CD4-positive, alpha-beta T cell (primary cell): ENCODE results near the gene NUDT13. TPM values are rescaled to one million over a fixed set of nuclear protein-coding genes. Genes with fewer than 3 reads are reported as not detected.

Experiments used
- ATAC-seq: fragments of 200-7000 bp; cut with Tn5 transposase; one replicate; pipeline ENCODE4 v1.10.0; 2022; ENCODE audit warnings: mild to moderate bottlenecking; ENCODE audit not compliant: poor library complexity
- CTCF ChIA-PET: fragments of 350-600 bp; sonication (Branson Sonifier 250); formaldehyde crosslinking; loops from one replicate; lab custom pipeline; 2021; ENCODE audit warnings: antibody characterized with exemption, inconsistent platforms; lab: Charles Lee
- POLR2A ChIA-PET: fragments of 350-600 bp; sonication (Branson Sonifier 250); formaldehyde crosslinking; loops from one replicate; lab custom pipeline; 2021; ENCODE audit warnings: antibody characterized with exemption, inconsistent platforms; lab: Charles Lee
- DNase-seq, 14 experiments: peaks; one replicate each; pipeline ENCODE4 v3.0.0-alpha.2; 2013 to 2020; ENCODE audit warnings: mixed read lengths in 2 of 14
- H3K27ac ChIP-seq, 2 donors: one replicate each; pipeline versions ENCODE4 v1.5.1 to v1.7.0; 2013; ENCODE audit warnings: low read length in 2 of 2, low read depth in 1 of 2, mild to moderate bottlenecking in 1 of 2
- H3K27me3 ChIP-seq, 2 experiments: 1 replicate in 1 of 2; 2 replicates in 1 of 2; pipeline versions ENCODE4 v1.6.1 to v1.7.0; 2013; ENCODE audit warnings: low read length in 2 of 2, control low read depth in 1 of 2, mild to moderate bottlenecking in 1 of 2, moderate library complexity in 1 of 2; ENCODE audit not compliant: insufficient read depth in 2 of 2, control insufficient read depth in 1 of 2
- H3K36me3 ChIP-seq: one replicate; pipeline ENCODE4 v1.6.1; 2013; ENCODE audit warnings: low read length, control low read depth; ENCODE audit not compliant: insufficient read depth
- H3K4me1 ChIP-seq: one replicate; pipeline ENCODE4 v1.6.1; 2013; ENCODE audit warnings: low read length, control low read depth; ENCODE audit not compliant: insufficient read depth
- H3K4me3 ChIP-seq: one replicate; pipeline ENCODE4 v1.5.1; 2013; ENCODE audit warnings: mild to moderate bottlenecking, low read length, moderate library complexity
- H3K9me3 ChIP-seq, 2 experiments: 1 replicate in 1 of 2; 2 replicates in 1 of 2; pipeline versions ENCODE4 v1.6.1 to v1.7.0; 2013; ENCODE audit warnings: low read length in 2 of 2, mild to moderate bottlenecking in 2 of 2, control low read depth in 1 of 2, moderate library complexity in 1 of 2; ENCODE audit not compliant: control insufficient read depth in 1 of 2, insufficient read depth in 1 of 2
- H3K27ac Mint-ChIP-seq: one replicate; pipeline ENCODE4 v1.8.0; 2020; ENCODE audit warnings: mixed read lengths
- H3K27me3 Mint-ChIP-seq: one replicate; pipeline ENCODE4 v1.8.0; 2021; ENCODE audit warnings: mixed read lengths
- H3K36me3 Mint-ChIP-seq: one replicate; pipeline ENCODE4 v1.8.0; 2021; ENCODE audit warnings: low read depth, mixed read lengths
- H3K4me1 Mint-ChIP-seq: one replicate; pipeline ENCODE4 v1.8.0; 2021; ENCODE audit warnings: low read depth, mixed read lengths
- H3K4me3 Mint-ChIP-seq: one replicate; pipeline ENCODE4 v1.8.0; 2020; ENCODE audit warnings: mild to moderate bottlenecking, mixed read lengths
- H3K9me3 Mint-ChIP-seq: one replicate; pipeline ENCODE4 v1.8.0; 2020; ENCODE audit warnings: mixed read lengths
- CTCF ChIP-seq: fragments of 200-600 bp; IDR thresholded peaks from one replicate; pipeline ENCODE4 v1.8.0; 2022; ENCODE audit warnings: antibody characterized with exemption, mild to moderate bottlenecking
- intact Hi-C, 2 experiments: fragments of 100-400 bp; cut with DNase I in 1 of 2; cut with micrococcal nuclease in 1 of 2; formaldehyde crosslinking; loops; one replicate each; pipeline versions ENCODE4 v1.15.1 to v1.9.0; 2023 to 2025; cut with DNase I, micrococcal nuclease
- total RNA-seq, 174 experiments: library from RNA in 2 of 174; stranded (reverse) in 2 of 174; gene quantifications; one replicate each; pipeline ENCODE4 v1.2.3 and lab custom pipeline; 2021 to 2026

NUDT13 gene
- total RNA-seq, 2 experiments from 2014 or later = 0.67 to 0.82 TPM

- no peaks in the 10 kb centered on the region for H3K27me3 Mint-ChIP-seq
- H3K9me3 Mint-ChIP-seq = no peaks in the 10 kb centered on the region
- ATAC-seq (no peak), DNase-seq (no peak)
- H3K27ac Mint-ChIP-seq = no peak overlapping the region
- H3K36me3 Mint-ChIP-seq = peaks cover 42% of the 10 kb centered on the region
- intact Hi-C loops = no loop called here
- Histone ChIP-seq H3K27me3 (no peaks in the 10 kb centered on the region), H3K36me3 (peaks cover 17% of the 10 kb centered on the region), H3K27ac (no peak overlapping the region), H3K9me3 (no peaks in the 10 kb centered on the region), H3K4me3 (no peak overlapping the region), H3K4me1 (no peaks in the 10 kb centered on the region)
- H3K4me3 Mint-ChIP-seq = no peak overlapping the region
- no peaks in the 10 kb centered on the region for H3K4me1 Mint-ChIP-seq
- no peak for TF ChIP-seq CTCF
- ChIA-PET POLR2A (no interaction called here), CTCF (no interaction called here)
These were observed 9.2 kb downstream of the NUDT13 start for GRCh38 chr10:73119457-73119856.

GRCh38 chr10:73119952-73120351 is 9.7 kb downstream of the NUDT13 start:
- intact Hi-C loops = no loop called here
- H3K36me3 ChIP-seq = peaks cover 19% of the 10 kb centered on the region
- CTCF ChIA-PET = no interaction called here

GRCh38 chr10:73126343-73126742 is 16.1 kb downstream of the NUDT13 start:
- Histone ChIP-seq H3K27me3 (no peaks in the 10 kb centered on the region), H3K9me3 (no peaks in the 10 kb centered on the region), H3K27ac (no peak overlapping the region), H3K4me3 (no peak overlapping the region), H3K4me1 (no peaks in the 10 kb centered on the region), H3K36me3 (peaks cover 44% of the 10 kb centered on the region)
- no peaks in the 10 kb centered on the region for H3K27me3 Mint-ChIP-seq
- no peak for TF ChIP-seq CTCF
- intact Hi-C loops = no loop called here
- ChIA-PET POLR2A (no interaction called here), CTCF (no interaction called here)
- no peaks in the 10 kb centered on the region for H3K4me1 Mint-ChIP-seq
- no peaks in the 10 kb centered on the region for H3K9me3 Mint-ChIP-seq
- H3K36me3 Mint-ChIP-seq = peaks cover 71% of the 10 kb centered on the region
- DNase-seq (no peak), ATAC-seq (no peak)
- no peak overlapping the region for H3K4me3 Mint-ChIP-seq
- H3K27ac Mint-ChIP-seq = no peak overlapping the region

More at GRCh38 chr10:73119952-73120351, 9.7 kb downstream of the NUDT13 start:
- ATAC-seq (no peak), DNase-seq (no peak)
- Mint-ChIP-seq H3K4me1 (no peaks in the 10 kb centered on the region), H3K36me3 (peaks cover 46% of the 10 kb centered on the region), H3K27me3 (no peaks in the 10 kb centered on the region), H3K9me3 (no peaks in the 10 kb centered on the region), H3K4me3 (no peak overlapping the region), H3K27ac (no peak overlapping the region)
- Histone ChIP-seq H3K9me3 (no peaks in the 10 kb centered on the region), H3K4me3 (no peak overlapping the region), H3K27me3 (no peaks in the 10 kb centered on the region), H3K4me1 (no peaks in the 10 kb centered on the region), H3K27ac (no peak overlapping the region)
- TF ChIP-seq CTCF = no peak
- POLR2A ChIA-PET = no interaction called here
